ENCODE measurements around the gene NFILZ. TPM values are rescaled to one million over a fixed set of nuclear protein-coding genes. Genes with fewer than 3 reads are reported as not detected.
A peak's percentile ranks its signal among the peaks of the same experiment; 100 is the strongest.
"Not testable (repeated sequence)": the region's sequence is repeated elsewhere in the genome, so short reads cannot be mapped to it uniquely, and the experiment has no call there.

Gene NFILZ
- total RNA-seq, 1 donor from 2014 or later, result not detected

- peak; percentile 43 for DNase-seq (ENCODE audit: low spot score)
- Mint-ChIP-seq H3K27me3 (ENCODE audit: low read depth) (peaks cover 4% of the 10 kb centered on the region), H3K4me3 (ENCODE audit: low read depth) (no peak overlapping the region), H3K27ac (no peak overlapping the region), H3K36me3 (ENCODE audit: low read depth) (no peaks in the 10 kb centered on the region), H3K4me1 (ENCODE audit: low read depth) (peaks cover 5% of the 10 kb centered on the region), H3K9me3 (no peaks in the 10 kb centered on the region)
- intact Hi-C loops (cut with micrococcal nuclease), result no loop called here
Measured at GRCh38 chr19:8615813-8616596, 14.4 kb upstream of the NFILZ start.

GRCh38 chr19:8616861-8617260, 13.6 kb upstream of the NFILZ start:
- Mint-ChIP-seq H3K27ac (no peak overlapping the region), H3K4me1 (ENCODE audit: low read depth) (peaks cover 5% of the 10 kb centered on the region), H3K27me3 (ENCODE audit: low read depth) (peaks cover 4% of the 10 kb centered on the region), H3K4me3 (ENCODE audit: low read depth) (no peak overlapping the region), H3K36me3 (ENCODE audit: low read depth) (no peaks in the 10 kb centered on the region), H3K9me3 (no peaks in the 10 kb centered on the region)
- no peak for DNase-seq (ENCODE audit: low spot score)
- intact Hi-C loops (cut with micrococcal nuclease), result no loop called here

GRCh38 chr19:8617325-8617724, 13.1 kb upstream of the NFILZ start:
- H3K27me3 Mint-ChIP-seq (ENCODE audit: low read depth); H3K36me3 Mint-ChIP-seq (ENCODE audit: low read depth); H3K9me3 Mint-ChIP-seq; H3K27ac Mint-ChIP-seq; intact Hi-C loops (cut with micrococcal nuclease); H3K4me1 Mint-ChIP-seq (ENCODE audit: low read depth); H3K4me3 Mint-ChIP-seq (ENCODE audit: low read depth); DNase-seq (ENCODE audit: low spot score): not testable (repeated sequence)

- Mint-ChIP-seq H3K27ac (no peak overlapping the region), H3K9me3 (no peaks in the 10 kb centered on the region), H3K36me3 (ENCODE audit: low read depth) (no peaks in the 10 kb centered on the region), H3K4me3 (ENCODE audit: low read depth) (no peak overlapping the region), H3K27me3 (ENCODE audit: low read depth) (peaks cover 2% of the 10 kb centered on the region), H3K4me1 (ENCODE audit: low read depth) (peaks cover 2% of the 10 kb centered on the region)
- intact Hi-C loops (cut with micrococcal nuclease), result no loop called here
- DNase-seq (ENCODE audit: low spot score), result no peak
Measured at GRCh38 chr19:8617984-8618383, 12.4 kb upstream of the NFILZ start.

GRCh38 chr19:8618751-8619150, 11.7 kb upstream of the NFILZ start:
- peaks cover 2% of the 10 kb centered on the region for H3K4me1 Mint-ChIP-seq (ENCODE audit: low read depth)
- no peaks in the 10 kb centered on the region for H3K36me3 Mint-ChIP-seq (ENCODE audit: low read depth)
- no peaks in the 10 kb centered on the region for H3K9me3 Mint-ChIP-seq
- intact Hi-C loops (cut with micrococcal nuclease), result no loop called here
- no peak overlapping the region for H3K27ac Mint-ChIP-seq
- no peak overlapping the region for H3K4me3 Mint-ChIP-seq (ENCODE audit: low read depth)
- DNase-seq (ENCODE audit: low spot score), result no peak
- H3K27me3 Mint-ChIP-seq (ENCODE audit: low read depth), result peaks cover 2% of the 10 kb centered on the region

- DNase-seq (ENCODE audit: low spot score); H3K4me3 Mint-ChIP-seq (ENCODE audit: low read depth); H3K27ac Mint-ChIP-seq; H3K27me3 Mint-ChIP-seq (ENCODE audit: low read depth); H3K4me1 Mint-ChIP-seq (ENCODE audit: low read depth); H3K9me3 Mint-ChIP-seq; H3K36me3 Mint-ChIP-seq (ENCODE audit: low read depth): not testable (repeated sequence)
- intact Hi-C loops (cut with micrococcal nuclease), result loop anchor here (10.0 kb wide), 1 partner anchor 738 kb away; the partner anchor contains the start of gene LRRC8E
Measured at GRCh38 chr19:8622886-8623285, 7.5 kb upstream of the NFILZ start.

GRCh38 chr19:8626842-8627241, 3.6 kb upstream of the NFILZ start:
- DNase-seq (ENCODE audit: low spot score), result no peak
- Mint-ChIP-seq H3K9me3 (no peaks in the 10 kb centered on the region), H3K4me1 (ENCODE audit: low read depth) (no peaks in the 10 kb centered on the region), H3K4me3 (ENCODE audit: low read depth) (no peak overlapping the region), H3K27ac (no peak overlapping the region), H3K27me3 (ENCODE audit: low read depth) (no peaks in the 10 kb centered on the region), H3K36me3 (ENCODE audit: low read depth) (no peaks in the 10 kb centered on the region)
- intact Hi-C loops (cut with micrococcal nuclease), result loop anchor here (10.0 kb wide), 1 partner anchor 742 kb away; the partner anchor contains the start of gene LRRC8E

- Mint-ChIP-seq H3K27me3 (ENCODE audit: low read depth) (no peaks in the 10 kb centered on the region), H3K9me3 (no peaks in the 10 kb centered on the region), H3K27ac (no peak overlapping the region), H3K4me1 (ENCODE audit: low read depth) (no peaks in the 10 kb centered on the region), H3K4me3 (ENCODE audit: low read depth) (no peak overlapping the region), H3K36me3 (ENCODE audit: low read depth) (no peaks in the 10 kb centered on the region)
- no peak for DNase-seq (ENCODE audit: low spot score)
- intact Hi-C loops (cut with micrococcal nuclease), result loop anchor here (10.0 kb wide), 1 partner anchor 744 kb away; the partner anchor contains the start of gene LRRC8E
Measured at GRCh38 chr19:8629184-8629583, 1.2 kb upstream of the NFILZ start.

- H3K4me1 Mint-ChIP-seq (ENCODE audit: low read depth), result no peaks in the 10 kb centered on the region
- no peak overlapping the region for H3K4me3 Mint-ChIP-seq (ENCODE audit: low read depth)
- H3K27ac Mint-ChIP-seq, result no peak overlapping the region
- H3K27me3 Mint-ChIP-seq (ENCODE audit: low read depth), result no peaks in the 10 kb centered on the region
- intact Hi-C loops (cut with micrococcal nuclease), result no loop called here
- DNase-seq (ENCODE audit: low spot score), result no peak
- no peaks in the 10 kb centered on the region for H3K9me3 Mint-ChIP-seq
- no peaks in the 10 kb centered on the region for H3K36me3 Mint-ChIP-seq (ENCODE audit: low read depth)
Measured at GRCh38 chr19:8630796-8631424, 477 bp downstream of the NFILZ start.

GRCh38 chr19:8631425-8631819, 989 bp downstream of the NFILZ start:
- Mint-ChIP-seq H3K9me3 (no peaks in the 10 kb centered on the region), H3K36me3 (ENCODE audit: low read depth) (no peaks in the 10 kb centered on the region), H3K4me1 (ENCODE audit: low read depth) (no peaks in the 10 kb centered on the region), H3K27ac (no peak overlapping the region), H3K4me3 (ENCODE audit: low read depth) (no peak overlapping the region), H3K27me3 (ENCODE audit: low read depth) (no peaks in the 10 kb centered on the region)
- no peak for DNase-seq (ENCODE audit: low spot score)
- intact Hi-C loops (cut with micrococcal nuclease), result no loop called here

GRCh38 chr19:8635422-8635821, 5.0 kb downstream of the NFILZ start:
- intact Hi-C loops (cut with micrococcal nuclease), result no loop called here
- no peaks in the 10 kb centered on the region for H3K4me1 Mint-ChIP-seq (ENCODE audit: low read depth)
- peaks cover 11% of the 10 kb centered on the region for H3K27me3 Mint-ChIP-seq (ENCODE audit: low read depth)
- H3K27ac Mint-ChIP-seq, result no peak overlapping the region
- H3K9me3 Mint-ChIP-seq, result no peaks in the 10 kb centered on the region
- H3K36me3 Mint-ChIP-seq (ENCODE audit: low read depth), result no peaks in the 10 kb centered on the region
- DNase-seq (ENCODE audit: low spot score), result no peak
- no peak overlapping the region for H3K4me3 Mint-ChIP-seq (ENCODE audit: low read depth)

- H3K9me3 Mint-ChIP-seq; H3K4me3 Mint-ChIP-seq (ENCODE audit: low read depth); intact Hi-C loops (cut with micrococcal nuclease); H3K27ac Mint-ChIP-seq; DNase-seq (ENCODE audit: low spot score); H3K36me3 Mint-ChIP-seq (ENCODE audit: low read depth); H3K4me1 Mint-ChIP-seq (ENCODE audit: low read depth): not testable (repeated sequence)
- peaks cover 11% of the 10 kb centered on the region for H3K27me3 Mint-ChIP-seq (ENCODE audit: low read depth)
Measured at GRCh38 chr19:8637070-8637469, 6.6 kb downstream of the NFILZ start.

- Mint-ChIP-seq H3K27ac (no peak overlapping the region), H3K36me3 (ENCODE audit: low read depth) (no peaks in the 10 kb centered on the region), H3K27me3 (ENCODE audit: low read depth) (peaks cover 11% of the 10 kb centered on the region), H3K4me1 (ENCODE audit: low read depth) (no peaks in the 10 kb centered on the region), H3K4me3 (ENCODE audit: low read depth) (no peak overlapping the region), H3K9me3 (peaks cover 9% of the 10 kb centered on the region)
- DNase-seq (ENCODE audit: low spot score), result no peak
- intact Hi-C loops (cut with micrococcal nuclease), result no loop called here
Measured at GRCh38 chr19:8638078-8638619, 7.7 kb downstream of the NFILZ start.
